Ureter (tissue), 1 donor: ENCODE data around the gene PLCL1. TPM values are rescaled to one million over a fixed set of nuclear protein-coding genes. Genes with fewer than 3 reads are reported as not detected.

Source experiments
- DNase-seq: peaks from one replicate; pipeline ENCODE4 v3.0.0-alpha.2; 2020; ENCODE audit warnings: low spot score
- total RNA-seq: library from RNA; stranded (reverse); gene quantifications from one replicate; pipeline ENCODE4 v1.2.4, GENCODE V29; 2023
- donor health status: DM: yes; HTN: yes; CAD: no.

PLCL1 gene
- total RNA-seq, 1 donor from 2014 or later = 2.9 TPM

GRCh38 chr2:198060277-198060676 lies 255.9 kb downstream of the PLCL1 start:
- no peak for DNase-seq

- DNase-seq = no peak
These were observed 258.4 kb downstream of the PLCL1 start for GRCh38 chr2:198062826-198063225.

GRCh38 chr2:198063242-198063641 lies 258.8 kb downstream of the PLCL1 start:
- no peak for DNase-seq

- no peak for DNase-seq
These were observed 260.9 kb downstream of the PLCL1 start for GRCh38 chr2:198065322-198065721.

- no peak for DNase-seq
These were observed 262.2 kb downstream of the PLCL1 start for GRCh38 chr2:198066597-198066996.

GRCh38 chr2:198072655-198073054 lies 268.3 kb downstream of the PLCL1 start:
- DNase-seq = no peak

- DNase-seq = no peak
These were observed 268.9 kb downstream of the PLCL1 start for GRCh38 chr2:198073253-198073652.

GRCh38 chr2:198077477-198077876 lies 273.1 kb downstream of the PLCL1 start:
- DNase-seq = no peak

- DNase-seq = no peak
These were observed 276.7 kb downstream of the PLCL1 start for GRCh38 chr2:198080879-198081765.

- DNase-seq = no peak
These were observed 279.8 kb downstream of the PLCL1 start for GRCh38 chr2:198084156-198084555.

- no peak for DNase-seq
These were observed 291.6 kb downstream of the PLCL1 start for GRCh38 chr2:198096002-198096401.

GRCh38 chr2:198096965-198097364 lies 292.6 kb downstream of the PLCL1 start:
- DNase-seq = no peak

- no peak for DNase-seq
These were observed 293.2 kb downstream of the PLCL1 start for GRCh38 chr2:198097630-198098029.

- DNase-seq = no peak
These were observed 294.0 kb downstream of the PLCL1 start for GRCh38 chr2:198098386-198098785.

GRCh38 chr2:198098918-198099317 lies 294.5 kb downstream of the PLCL1 start:
- DNase-seq = no peak

- DNase-seq = no peak
These were observed 296.0 kb downstream of the PLCL1 start for GRCh38 chr2:198100346-198100745.

- DNase-seq = no peak
These were observed 297.3 kb downstream of the PLCL1 start for GRCh38 chr2:198101688-198102087.

GRCh38 chr2:198102120-198102519 lies 297.7 kb downstream of the PLCL1 start:
- DNase-seq = no peak

GRCh38 chr2:198102856-198103255 lies 298.5 kb downstream of the PLCL1 start:
- DNase-seq = no peak

- no peak for DNase-seq
These were observed 302.4 kb downstream of the PLCL1 start for GRCh38 chr2:198106621-198107385.

GRCh38 chr2:198113316-198113715 lies 308.9 kb downstream of the PLCL1 start:
- no peak for DNase-seq

GRCh38 chr2:198114064-198114463 lies 309.7 kb downstream of the PLCL1 start:
- DNase-seq = no peak

- DNase-seq = no peak
These were observed 310.8 kb downstream of the PLCL1 start for GRCh38 chr2:198115201-198115600.
